Activated CD4-positive, alpha-beta T cell treated with anti-CD3 and anti-CD28 coated beads for 4 hours (primary cell): ENCODE results near the gene GNAL.
"Not testable (repeated sequence)": the region's sequence is repeated elsewhere in the genome, so short reads cannot be mapped to it uniquely, and the experiment has no call there.

Experiments
- DNase-seq, 2 donors: peaks; one replicate each; pipeline ENCODE4 v3.0.0-alpha.2; 2020

Gene GNAL

DNA sequence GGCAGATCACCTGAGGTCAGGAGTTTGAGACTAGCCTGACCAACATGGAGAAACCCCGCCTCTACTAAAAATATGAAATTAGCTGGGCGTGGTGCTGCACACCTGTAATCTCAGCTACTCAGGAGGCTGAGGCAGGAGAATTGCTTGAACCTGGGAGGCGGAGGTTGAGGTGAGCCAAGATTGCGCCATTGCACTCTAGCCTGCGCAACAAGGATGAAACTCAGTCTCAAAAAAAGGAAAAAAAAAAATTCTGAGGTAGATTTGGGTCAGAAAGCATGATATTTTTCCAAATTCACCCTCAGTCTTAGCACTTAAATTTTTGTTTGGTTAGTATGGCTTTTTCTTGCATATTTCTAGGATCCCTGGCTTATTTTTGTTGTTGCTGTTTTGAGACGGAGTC is 165.5 kb downstream of the GNAL start:
- not testable (repeated sequence) for DNase-seq

DNA sequence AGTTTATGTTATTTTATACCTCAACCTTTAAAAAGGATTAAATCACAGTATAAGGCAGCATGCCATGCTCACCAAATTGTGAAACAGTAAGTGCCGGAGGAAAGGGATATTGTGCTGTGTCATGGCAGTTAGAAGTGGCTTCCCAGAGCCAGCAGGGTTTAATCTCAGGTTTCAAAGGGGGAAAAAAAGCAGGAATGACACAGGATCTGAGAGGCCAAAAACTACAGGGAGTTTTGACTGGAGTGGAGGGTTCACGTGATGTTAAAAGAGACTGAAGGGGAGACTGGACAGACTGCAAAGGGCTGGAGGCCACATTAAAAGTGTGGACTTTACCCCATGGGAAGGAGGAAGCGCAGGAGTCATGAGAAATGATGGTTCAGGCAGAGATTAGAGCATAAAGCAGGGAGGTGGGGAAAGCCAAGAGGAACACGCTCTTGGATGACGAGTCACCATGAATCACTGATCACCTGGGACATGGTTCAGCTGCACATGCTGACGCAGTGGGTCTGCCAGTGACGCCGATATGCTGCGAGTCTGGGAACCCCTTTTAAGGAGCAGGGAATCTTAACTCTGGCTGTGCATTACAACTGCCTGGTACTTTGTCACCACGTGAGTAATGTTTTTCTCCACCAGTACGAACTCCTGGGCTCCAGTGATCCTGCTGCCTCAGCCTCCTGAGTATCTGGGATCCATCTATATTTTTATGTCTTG is 168.3 kb downstream of the GNAL start:
- no peak for DNase-seq

DNA sequence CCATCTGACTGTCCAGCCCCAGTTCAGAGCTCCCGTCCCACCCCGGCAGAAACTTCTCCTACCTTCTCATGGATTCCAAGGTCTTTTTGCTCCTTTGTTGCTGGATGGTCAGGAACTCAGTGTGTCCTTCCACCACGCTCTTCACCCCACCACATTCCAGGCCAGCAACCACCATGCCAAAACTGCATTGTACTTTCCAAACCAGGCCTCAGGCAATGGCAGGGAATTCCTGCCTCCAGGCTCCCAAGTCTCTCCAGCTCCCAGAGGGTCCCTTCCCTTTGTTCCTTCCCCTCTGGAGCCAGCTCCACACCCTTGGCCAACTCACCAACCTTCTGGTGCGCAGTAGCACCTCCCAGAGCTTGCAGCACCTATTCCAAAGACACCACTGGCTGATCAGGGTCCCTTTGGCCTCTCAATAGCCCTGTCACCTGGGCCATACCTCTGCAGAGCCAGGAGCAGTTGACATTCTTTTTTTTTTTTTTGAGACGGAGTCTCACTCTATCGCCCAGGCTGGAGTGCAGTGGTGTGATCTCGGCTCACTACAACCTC is 170.3 kb downstream of the GNAL start:
- no peak for DNase-seq

DNA sequence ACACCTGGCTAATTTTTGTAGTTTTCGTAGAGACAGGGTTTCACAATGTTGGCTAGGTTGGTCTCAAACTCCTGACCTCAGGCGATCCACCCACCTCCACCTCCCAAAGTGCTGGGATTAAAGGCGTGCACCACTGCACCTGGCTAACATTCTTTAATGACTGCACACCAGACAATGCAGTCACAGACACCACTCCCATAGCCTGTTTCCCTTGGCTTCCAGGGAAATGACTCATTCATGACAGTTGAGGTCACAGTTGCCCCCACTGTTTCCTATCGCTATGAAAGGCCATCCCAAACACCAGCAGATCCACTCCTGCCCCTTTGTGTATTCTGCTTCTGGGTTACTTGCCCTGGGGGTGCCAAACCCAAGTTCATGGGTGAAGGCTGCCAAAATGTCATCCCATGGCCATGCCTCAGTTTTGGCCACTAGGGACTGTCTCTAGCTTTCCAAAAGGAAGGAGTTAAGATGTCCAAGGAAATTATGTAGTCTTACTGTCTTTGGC is 170.9 kb downstream of the GNAL start:
- DNase-seq, result no peak

DNA sequence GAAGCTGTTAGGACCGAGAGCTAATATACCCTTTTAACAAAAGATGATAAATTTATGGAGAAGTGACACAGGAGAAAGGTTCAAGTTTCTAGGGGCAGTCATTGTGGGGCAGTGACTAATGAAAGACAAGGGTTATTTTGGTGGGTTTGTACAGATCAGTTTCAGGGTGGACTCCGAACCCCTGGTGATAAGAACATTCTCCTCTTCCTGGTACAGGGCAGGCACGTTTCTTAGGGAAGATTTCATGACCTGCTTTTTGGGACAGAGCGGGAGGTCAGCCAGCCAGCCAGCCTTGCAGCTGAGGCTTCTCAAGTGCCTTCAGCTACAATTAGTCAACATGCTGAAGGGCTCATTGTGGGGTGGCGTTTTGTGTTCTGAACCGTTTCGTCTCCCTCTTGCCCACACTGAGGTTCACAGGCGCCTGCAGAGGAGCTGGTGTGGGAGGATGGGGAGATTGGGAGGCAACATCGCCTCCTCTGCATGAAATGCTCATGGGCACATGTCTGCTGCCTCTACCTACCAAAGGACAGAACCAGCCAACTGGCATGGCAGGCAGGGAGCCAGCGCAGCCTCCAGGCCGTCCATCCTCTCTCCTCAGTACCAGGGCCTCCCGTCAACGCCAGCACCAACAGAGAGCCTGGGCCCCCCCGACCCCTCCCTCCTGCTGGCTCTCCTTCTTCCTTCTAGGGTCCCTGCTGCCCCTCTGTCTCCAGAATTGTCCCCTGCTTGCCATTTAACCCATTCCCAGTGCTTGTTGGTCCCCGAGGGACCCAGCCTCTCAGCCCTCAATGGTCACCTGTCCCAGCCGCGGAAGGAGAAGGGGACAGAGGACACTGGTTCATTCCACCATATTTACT is 171.8 kb downstream of the GNAL start:
- no peak for DNase-seq

DNA sequence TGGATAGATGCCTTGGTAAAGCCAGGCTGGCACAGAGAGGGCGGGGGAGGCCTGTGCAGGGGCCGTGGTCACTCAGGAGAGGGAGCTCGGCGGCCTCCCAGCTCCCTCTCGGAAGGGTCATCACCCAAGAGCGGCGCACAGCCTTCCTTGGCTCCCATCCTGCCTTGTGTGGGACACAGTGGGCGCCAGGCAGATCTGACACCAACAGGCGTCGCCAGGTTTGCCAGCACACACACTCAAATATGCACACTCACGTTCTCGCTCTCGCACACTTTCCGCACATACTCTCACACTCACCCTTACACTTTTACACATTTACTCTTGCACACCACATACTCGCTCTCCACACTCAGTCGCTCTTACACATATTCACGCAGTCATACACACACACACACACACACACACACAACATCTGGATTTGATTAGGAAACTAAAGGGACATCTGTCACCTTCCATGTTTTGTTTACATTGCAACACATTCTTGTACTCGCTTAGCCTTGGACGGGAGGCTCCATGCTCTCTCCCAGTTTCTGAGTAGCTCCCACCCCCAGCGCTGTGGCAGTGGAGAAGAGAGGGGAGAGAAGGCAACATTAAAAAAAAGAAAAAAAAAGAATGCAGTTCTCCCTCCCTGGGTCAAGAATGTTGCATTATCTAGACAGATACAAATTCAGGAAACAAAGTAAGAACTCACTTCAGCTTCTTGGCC is 172.7 kb downstream of the GNAL start:
- DNase-seq, result no peak

DNA sequence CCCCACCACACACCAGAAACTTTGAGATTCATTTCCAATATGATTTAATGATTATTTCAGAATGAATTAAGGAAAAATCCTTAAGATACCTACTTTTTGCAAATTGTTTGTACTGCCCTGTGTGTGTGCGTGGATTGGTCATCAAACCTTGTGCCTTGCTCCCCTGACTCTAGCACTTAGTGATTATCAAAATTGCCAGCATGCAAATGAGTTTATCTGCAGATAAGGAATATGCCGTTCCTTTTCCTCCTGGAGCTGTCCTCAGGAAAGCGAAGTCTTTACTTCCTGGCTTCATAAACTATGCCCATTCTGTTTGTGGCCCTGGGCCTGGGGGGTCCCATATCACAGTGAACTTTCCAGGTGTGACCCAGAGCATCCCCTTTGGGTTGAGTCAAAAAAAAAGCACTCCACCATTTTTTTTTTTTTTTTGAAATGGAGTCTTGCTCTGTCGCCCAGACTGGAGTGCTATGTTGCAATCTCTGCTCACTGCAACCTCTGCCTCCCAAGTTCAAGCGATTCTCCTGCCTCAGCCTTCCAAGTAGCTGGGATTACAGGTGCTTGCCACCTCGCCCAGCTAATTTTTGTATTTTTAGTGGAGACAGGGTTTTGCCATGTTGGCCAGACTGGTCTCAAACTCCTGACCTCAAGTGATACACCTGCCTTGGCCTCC is 173.5 kb downstream of the GNAL start:
- no peak for DNase-seq

DNA sequence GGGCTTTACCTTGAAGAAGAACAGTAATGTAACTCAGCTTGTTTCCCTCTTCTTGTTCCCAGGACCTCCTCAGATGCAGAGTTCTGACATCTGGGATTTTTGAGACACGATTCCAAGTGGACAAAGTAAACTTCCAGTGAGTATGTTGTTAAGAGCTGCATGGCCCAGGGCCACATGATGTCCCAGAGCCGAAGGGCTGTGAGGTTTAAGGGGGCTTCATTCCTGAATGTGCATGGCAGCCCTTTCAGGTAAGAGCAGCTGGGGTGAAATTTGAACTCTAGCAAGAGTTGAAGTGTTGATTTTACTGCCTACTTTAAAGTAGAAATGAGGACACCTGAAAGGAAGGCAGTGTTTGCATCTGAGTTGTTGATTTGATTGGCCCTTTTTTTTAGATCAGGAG is 175.4 kb downstream of the GNAL start:
- no peak for DNase-seq

DNA sequence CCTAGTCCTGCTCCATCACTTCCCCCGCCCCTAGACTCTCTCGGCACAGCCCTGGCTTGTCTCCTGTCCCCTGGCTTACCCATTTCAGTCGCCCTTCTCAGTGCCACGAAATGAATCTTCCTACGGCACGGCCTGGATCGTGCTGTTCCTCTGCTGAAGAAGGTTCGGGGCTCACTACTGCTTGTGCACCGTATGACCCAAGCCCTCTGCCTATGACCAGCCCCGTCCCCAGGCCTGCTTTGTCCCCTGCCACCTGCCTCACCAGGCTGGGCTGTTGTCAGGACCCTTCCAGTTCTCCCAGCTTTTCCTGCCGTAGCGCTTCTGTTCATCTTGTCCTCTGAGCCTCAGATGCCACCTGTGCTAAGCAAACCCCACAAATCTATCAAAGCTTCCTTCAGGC is 176.0 kb downstream of the GNAL start:
- no peak for DNase-seq

DNA sequence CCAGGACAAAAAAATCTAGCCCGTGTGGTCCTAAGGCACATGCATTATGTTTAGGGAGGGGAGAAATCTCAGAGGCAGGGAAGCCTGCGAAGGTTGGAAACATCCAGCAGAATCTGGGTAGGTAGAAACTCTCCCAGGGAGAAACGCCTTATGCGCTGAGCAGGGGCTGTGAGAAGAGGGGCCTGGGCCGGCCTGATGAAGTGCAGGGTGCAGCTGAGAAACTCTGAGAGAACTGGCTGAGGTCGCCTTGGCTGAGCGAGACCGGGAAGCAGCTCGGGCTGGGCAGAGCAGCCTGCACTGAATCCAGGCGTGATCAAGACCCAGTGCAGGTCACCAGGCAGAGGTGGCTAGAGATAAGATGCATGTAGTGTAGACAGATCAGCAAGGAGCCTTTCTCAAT is 177.3 kb downstream of the GNAL start:
- DNase-seq, result no peak

DNA sequence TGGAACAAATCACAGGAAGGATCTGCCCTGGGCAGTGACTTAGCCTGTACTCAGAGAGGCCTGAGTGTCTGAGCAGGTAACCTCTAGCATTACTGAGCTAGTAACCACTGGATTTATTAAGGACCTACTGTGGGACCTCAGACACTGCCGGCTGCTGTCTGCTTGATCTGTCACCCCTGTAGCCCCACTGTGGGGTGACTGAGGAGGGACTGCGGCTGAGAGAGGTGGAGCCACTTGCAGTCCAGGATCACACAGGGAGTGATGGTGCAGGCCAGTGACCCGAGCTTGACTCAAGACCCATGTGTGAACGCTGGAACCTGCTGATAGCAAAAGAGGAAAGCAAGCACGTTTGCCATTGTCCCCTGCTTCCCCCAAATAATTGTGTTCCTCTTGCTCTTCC is 177.7 kb downstream of the GNAL start:
- DNase-seq, result no peak

DNA sequence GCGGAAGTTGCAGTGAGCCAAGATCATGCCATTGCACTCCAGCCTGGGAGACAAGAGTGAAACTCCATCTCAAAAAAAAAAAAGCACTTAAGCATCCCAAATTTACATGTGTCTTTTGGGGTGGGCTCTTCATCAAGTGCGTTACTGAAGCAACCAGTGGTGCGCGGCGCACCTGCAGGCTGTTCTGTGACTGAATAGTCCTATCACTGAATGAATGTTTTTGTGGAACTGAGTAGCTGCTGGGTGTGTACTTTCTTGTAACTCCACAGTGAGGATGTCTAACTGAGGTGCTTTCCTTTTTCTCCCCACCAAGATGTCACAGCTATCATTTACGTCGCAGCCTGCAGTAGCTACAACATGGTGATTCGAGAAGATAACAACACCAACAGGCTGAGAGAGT is 179.2 kb downstream of the GNAL start:
- no peak for DNase-seq

DNA sequence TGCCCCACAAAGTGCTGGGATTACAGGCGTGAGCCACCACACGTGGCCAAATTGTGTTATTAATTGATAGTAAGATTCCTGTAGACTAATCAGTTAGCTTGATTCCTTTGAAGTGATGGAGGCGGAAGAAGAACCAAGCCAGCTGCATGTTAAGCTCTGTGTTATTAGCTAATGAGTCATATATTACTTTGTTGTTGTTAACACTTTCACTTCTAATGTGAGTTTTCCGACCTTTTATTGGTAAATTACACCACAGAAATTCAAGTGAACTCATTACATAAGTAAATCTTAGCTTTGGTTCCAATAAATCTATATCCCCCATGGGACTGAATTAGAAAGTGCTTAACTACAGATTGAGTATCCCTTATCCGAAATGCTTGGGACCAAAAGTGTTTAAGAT is 182.4 kb downstream of the GNAL start:
- no peak for DNase-seq

DNA sequence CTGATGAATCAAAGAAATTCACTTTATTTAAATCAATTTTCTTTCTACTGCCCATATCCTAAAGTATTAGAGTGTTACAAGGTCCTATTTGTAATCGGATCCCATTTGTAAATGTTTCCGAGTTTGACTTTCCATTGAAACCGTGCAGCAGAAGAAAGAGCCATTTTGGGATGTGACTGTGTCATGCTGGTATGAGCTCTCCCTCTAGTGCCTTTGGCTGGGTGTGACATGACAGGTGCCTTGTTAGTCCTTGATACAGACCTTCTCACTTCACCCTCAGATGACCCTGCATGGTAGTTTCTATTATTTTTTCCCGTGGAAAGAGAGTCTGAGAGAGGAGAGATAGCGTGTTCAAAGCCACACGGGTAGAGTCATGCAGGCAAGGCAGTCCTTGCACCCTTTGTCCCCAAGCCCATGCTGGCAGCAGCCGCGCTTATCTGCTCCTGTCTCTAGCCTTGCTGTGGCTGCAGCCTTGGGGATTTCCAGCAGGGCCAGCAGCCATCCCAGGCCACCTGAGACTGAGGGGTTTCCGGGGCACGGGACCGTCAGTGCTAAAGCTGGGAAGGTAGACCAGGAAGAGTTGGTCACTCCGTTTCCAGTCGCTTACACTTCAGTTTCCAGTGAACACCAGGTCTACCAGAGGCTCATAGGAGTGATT is 183.5 kb downstream of the GNAL start:
- DNase-seq, result peak in 1 of 2 donors; percentile 14

DNA sequence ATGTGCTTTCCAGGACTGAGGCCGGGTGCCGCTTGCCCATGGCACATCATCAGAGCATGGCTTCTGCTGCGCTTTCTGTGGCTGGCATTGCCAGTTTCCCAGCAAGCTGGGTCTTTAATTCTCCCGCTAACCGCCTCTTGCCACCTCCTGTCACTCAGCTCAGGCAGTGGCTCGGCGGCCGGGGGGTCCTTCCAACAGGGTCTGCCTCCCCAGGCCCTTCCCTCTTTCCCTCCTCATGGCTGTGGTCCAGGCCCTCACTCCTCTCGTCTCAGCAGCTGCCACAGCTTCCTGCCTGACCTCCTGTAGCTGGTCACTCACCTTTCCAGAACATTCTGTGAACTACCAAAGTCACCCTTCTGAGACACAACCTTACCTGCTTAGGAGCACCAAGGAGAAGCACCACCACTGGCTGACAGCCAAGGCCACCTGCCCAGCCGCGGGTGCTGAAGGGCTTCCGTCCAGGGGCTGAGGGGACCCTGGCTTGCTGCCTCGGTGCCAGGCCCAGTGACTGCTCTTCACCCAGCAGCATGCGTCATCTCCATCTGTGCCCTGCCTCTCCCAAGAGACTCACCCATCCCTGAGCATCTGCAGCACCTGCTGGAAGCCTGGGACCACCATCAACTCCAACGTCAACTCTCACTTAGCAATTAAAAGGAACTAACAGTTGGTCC is 184.7 kb downstream of the GNAL start:
- DNase-seq, result no peak

DNA sequence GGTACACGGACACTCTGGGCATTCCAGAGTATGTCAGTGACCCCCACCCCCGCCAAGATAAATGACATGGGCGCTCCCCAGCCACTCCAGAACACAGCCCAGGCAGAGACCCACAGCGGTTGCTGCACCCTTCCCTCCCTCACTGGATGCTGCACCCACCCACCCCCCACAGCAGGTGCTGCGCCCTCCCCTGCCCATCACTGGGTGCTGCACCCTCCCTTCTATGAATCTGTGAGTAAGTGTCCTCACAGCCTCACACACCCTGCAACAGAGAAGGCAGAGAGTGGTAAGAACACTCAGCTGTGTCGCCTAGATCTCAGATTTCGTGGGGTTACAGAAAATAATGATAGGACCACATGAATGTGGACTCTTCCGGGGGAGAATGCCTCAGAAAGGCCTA is 185.6 kb downstream of the GNAL start:
- DNase-seq, result no peak

DNA sequence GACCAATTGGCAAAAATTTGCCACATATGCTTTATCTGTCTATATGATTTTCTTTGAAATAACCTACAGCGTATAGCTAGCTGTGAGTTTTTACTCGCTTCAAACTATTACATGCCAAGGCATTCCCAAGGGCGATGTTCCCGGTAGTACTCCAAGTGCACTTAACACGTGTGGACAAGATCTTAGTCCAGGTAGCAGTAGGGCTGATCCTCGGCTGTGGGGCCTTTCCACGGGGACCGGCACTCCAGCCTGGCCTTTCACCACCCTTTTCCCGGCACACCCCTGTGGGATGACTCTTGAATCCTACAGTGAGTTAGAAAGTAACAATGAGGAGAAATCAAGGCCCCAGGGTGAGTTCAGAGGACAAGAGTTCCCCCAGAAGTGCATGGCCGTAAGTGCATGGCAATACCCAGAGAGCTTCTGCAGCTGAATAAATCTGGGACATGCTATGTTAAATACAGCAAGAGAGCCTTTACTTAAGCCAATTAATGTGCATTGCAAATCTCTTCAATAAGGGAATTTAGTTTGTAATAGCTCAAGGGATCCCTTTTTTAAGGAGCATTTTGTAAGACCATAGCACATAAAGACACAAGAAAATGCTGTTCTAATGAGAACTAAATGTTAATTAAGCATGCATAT is 188.6 kb downstream of the GNAL start:
- DNase-seq, result no peak

DNA sequence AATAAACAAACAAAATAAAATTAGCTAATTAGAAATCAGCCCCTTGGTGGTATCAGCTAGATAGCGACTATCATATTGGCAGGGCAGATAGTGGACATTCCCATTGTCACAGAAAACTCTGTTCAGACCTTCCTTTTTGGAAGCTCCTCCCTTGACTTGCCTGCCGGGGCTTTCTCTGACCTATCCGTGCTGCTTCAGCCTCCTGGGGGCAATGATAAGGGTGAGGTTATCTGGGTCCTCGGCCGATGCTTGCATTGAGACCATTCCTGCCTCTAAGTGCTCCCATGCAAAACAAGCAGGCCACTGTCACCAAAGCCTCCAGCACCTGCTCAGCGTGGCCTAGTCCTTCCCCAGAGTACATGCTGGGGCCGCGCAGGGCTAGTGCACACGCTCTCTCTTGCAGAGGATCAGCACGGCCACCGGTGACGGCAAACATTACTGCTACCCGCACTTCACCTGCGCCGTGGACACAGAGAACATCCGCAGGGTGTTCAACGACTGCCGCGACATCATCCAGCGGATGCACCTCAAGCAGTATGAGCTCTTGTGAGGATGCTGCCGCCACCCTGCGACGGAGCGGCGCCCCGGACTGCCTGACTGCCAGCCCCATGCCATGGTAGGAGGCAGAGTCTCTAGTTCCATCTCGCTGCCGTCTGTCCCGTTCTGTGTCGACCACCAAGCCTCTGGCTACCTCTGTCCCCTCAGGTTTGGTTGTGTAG is 191.7 kb downstream of the GNAL start:
- DNase-seq, result no peak

DNA sequence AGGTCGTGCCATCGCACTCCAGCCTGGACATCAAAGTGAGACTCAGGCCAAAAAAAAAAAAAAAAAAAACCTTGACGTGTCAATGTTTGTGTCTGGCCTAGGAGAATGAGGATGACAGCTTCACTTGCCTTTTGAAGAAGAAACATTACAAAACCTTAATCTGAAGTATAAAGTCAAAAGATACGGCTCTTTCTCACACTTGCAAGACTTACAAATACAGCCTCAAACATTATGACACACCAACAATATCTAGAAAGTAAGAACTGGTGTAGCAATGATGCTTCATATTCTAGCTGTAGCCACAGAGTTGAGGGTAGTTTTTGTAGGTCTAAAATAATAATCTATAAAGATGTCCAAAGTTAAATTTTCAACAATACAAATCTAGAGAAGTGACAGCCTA is 193.6 kb downstream of the GNAL start:
- no peak for DNase-seq

DNA sequence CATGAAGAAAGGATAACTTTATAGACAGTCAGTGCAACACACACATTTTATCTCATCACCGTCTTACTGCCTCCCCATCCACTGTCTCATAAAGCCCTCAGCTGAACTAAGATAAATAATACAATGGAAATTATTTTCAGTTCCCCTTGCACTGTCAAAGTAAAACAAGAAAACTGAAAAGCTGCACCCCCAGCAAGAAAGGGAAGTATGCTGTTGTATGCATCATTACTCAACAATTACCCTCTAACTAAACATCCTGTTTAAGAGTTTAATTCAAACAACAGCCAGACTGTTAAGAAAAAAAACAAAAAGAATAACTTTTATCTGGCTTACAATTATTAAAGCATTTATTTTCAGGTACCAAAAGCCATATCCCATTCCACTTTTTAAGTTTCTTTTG is 194.1 kb downstream of the GNAL start:
- DNase-seq, result no peak
